Lower leg skin (tissue), 4 donors: ENCODE results near the gene SMIM20. TPM values are rescaled to one million over a fixed set of nuclear protein-coding genes. Genes with fewer than 3 reads are reported as not detected.
"Not testable (repeated sequence)": the region's sequence is repeated elsewhere in the genome, so short reads cannot be mapped to it uniquely, and the experiment has no call there.

ENCODE experiments used
- DNase-seq, 2 donors: peaks; one replicate each; pipeline ENCODE4 v3.0.0-alpha.2; 2019; ENCODE audit warnings: low spot score in 2 of 2
- H3K4me3 ChIP-seq: fragments of 200-600 bp; sonication (generic); 2 replicates; pipeline ENCODE4 v1.5.1; 2017; ENCODE audit warnings: mild to moderate bottlenecking, low read depth; ENCODE audit not compliant: poor library complexity, severe bottlenecking
- CTCF ChIP-seq, 3 donors: fragments of 450-650 bp; IDR thresholded peaks; one replicate each; pipeline ENCODE4 v1.5.1; 2016; ENCODE audit warnings: antibody characterized with exemption in 3 of 3, mild to moderate bottlenecking in 3 of 3, moderate library complexity in 2 of 3
- POLR2A ChIP-seq, 2 donors: fragments of 450-650 bp; IDR thresholded peaks; one replicate each; pipeline ENCODE4 v1.6.1; 2016 to 2017; ENCODE audit warnings: antibody characterized with exemption in 2 of 2, mild to moderate bottlenecking in 1 of 2, moderate library complexity in 1 of 2
- WGBS, 2 donors: methylation state at CpG; one replicate each; pipeline ENCODE4 v1.1.5; 2018; 5-methylcytosine and 5-hydroxymethylcytosine counted together
- intact Hi-C: fragments of 100-400 bp; cut with DNase I; formaldehyde crosslinking; loops from one replicate; pipeline ENCODE4 v1.15.0; 2023; ENCODE audit warnings: low total_unique reads
- total RNA-seq, 4 donors: library from RNA; depleted of rRNA; stranded (reverse); fragments of >200 nt; gene quantifications; one replicate each; pipeline ENCODE4 v1.1.0, GENCODE V29; 2016

Gene SMIM20
- 10 to 100 TPM; 16.1 to 18.7 (median 17.4) TPM for total RNA-seq

GRCh38 chr4:25913851-25914669 lies at the start of gene SMIM20:
TSS of gene SMIM20 (plus strand) at chr4:25914220. CDS start at chr4:25914314, 94 bp downstream.
- WGBS, 2 donors: 1 to 2% methylated on average over 48 to 52 of the region's 57 CpGs
- peak within 1 kb of the TSS; percentile 55 for H3K4me3 ChIP-seq
- intact Hi-C loops: no loop called here
- TF ChIP-seq POLR2A (IDR thresholded peaks at IDR 0.05) (no peak), CTCF (IDR thresholded peaks at IDR 0.05) (no peak)
- peak; percentile 86 to 97 for DNase-seq

DNA sequence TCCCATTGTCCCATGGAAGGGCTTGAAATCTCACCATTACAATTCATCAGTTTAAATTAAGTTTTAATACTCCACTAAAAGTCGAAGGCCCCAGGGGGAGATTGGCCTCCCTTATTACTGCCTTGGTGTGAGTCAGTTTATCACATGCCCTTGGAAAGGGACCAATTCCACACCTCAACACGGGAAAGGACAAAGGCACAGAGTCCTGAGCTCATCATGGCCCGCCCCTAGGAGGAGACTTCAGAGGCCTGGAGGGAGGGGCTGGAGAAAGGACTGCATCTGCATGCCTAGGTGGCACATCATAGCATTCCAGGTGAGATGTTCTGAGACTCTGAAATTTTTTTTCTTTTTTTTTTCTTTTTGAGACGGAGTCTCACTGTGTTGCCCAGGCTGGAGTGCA lies 48.4 kb upstream of the SMIM20 start:
- DNase-seq: peak in 1 of 2 donors; percentile 54
- H3K4me3 ChIP-seq: no peak overlapping the region
- 47 to 52% methylated on average over 4 of the region's 4 CpGs for WGBS, 2 donors
- TF ChIP-seq CTCF (IDR thresholded peaks at IDR 0.05) (no peak), POLR2A (IDR thresholded peaks at IDR 0.05) (no peak)
- intact Hi-C loops: no loop called here

DNA sequence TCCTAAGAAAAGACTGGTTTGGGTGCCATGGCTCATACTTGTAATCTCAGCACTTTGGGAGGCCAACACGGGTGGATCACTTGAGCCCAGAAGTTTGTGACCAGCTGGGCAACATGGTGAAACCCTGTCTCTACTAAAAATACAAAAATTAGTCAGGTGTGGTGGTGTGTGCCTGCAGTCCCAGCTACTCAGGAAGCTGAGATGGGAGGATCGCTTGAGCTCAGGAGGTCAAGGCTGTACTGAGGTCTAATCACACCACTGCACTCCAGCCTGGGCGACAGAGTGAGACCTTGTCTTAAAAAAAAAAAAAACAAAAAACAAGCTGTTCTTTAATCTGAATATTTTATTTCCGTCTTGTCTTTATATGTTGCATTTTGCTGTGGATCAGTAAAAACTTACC lies 47.6 kb upstream of the SMIM20 start:
- DNase-seq, intact Hi-C loops, H3K4me3 ChIP-seq: not testable (repeated sequence)
- 85 to 92% methylated on average over 4 of the region's 4 CpGs for WGBS, 2 donors

GRCh38 chr4:25867781-25868294 lies 46.2 kb upstream of the SMIM20 start:
- no peak for DNase-seq
- TF ChIP-seq POLR2A (IDR thresholded peaks at IDR 0.05) (no peak), CTCF (IDR thresholded peaks at IDR 0.05) (no peak)
- H3K4me3 ChIP-seq: no peak overlapping the region
- 70 to 75% methylated on average over 6 of the region's 6 CpGs for WGBS, 2 donors
- intact Hi-C loops: no loop called here

GRCh38 chr4:25870081-25870480 lies 43.9 kb upstream of the SMIM20 start:
- TF ChIP-seq POLR2A (IDR thresholded peaks at IDR 0.05): no peak
- no peak for TF ChIP-seq CTCF (IDR thresholded peaks at IDR 0.05)
- WGBS, 2 donors: 97% methylated on average over 2 of the region's 2 CpGs
- intact Hi-C loops: no loop called here
- no peak overlapping the region for H3K4me3 ChIP-seq
- DNase-seq: no peak

- DNase-seq: no peak
- TF ChIP-seq CTCF (IDR thresholded peaks at IDR 0.05) (no peak), POLR2A (IDR thresholded peaks at IDR 0.05) (no peak)
- no peak overlapping the region for H3K4me3 ChIP-seq
- intact Hi-C loops: no loop called here
- 89 to 92% methylated on average over 13 of the region's 13 CpGs for WGBS, 2 donors
These were observed 41.0 kb upstream of the SMIM20 start for GRCh38 chr4:25872851-25873631.
